ENCODE results near the gene C20orf144.

C20orf144 gene

GRCh38 chr20:33650111-33650752 lies 11.9 kb upstream of the C20orf144 start:
- DNase-seq = no peak

DNA sequence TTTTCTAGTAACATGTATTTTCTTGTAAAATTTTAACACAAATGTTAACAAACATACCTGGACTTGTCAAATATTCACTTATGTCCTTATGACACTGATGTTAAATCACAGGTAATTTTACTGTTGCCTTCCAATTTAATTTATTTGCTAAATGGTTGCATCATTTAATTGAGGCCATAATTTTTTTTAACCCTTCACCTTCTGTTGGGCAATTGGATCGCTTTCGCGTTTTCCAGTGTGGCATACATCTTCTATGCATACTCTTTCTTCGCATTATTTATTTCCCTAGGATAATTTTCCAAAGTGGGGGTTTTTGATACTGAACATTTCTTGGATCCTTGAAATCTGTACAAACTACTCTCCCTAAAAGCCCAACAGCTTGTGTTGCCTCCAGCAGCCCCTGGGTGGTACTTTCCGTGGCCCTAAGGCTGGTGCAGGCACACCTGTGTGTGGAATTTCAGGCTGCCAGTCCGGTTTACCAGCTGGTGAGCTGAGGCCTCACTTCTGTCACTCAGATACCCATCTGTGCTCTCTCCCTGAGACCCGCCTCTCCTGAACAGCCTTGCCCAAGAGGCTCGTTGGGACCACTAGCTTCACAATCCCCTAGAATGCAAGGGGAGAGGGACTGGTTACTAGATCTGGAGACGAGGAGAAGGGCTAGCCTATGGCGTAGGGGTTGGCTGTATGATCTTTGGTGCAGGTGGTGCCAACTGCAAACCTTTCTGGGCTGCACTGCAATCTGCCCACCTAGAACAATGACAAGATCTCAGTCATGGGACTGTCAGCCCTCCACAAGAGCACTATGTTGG lies 11.2 kb upstream of the C20orf144 start:
- DNase-seq = no peak

DNA sequence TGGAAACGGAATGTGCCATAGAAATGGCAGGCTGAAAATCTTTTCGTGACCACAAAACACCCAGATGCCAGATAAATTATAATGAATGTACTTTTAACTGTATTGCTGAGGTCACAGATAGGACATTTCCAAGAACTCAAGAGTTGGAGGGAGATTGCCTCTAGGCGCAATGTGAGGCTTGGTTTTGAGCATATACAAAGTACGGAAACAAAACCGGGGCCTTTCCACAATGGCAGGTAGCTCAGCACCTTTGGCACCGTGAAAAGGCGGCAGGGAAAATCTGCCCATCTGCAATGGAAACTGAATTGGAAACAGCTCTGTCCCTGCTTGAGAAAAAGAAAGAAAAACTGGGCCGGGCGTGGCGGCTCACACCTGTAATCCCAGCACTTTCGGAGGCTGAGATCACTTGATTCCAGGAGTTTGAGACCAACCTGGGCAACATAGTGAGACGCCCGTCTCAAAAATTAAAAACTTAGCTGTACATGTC lies 10.5 kb upstream of the C20orf144 start:
- no peak for DNase-seq

DNA sequence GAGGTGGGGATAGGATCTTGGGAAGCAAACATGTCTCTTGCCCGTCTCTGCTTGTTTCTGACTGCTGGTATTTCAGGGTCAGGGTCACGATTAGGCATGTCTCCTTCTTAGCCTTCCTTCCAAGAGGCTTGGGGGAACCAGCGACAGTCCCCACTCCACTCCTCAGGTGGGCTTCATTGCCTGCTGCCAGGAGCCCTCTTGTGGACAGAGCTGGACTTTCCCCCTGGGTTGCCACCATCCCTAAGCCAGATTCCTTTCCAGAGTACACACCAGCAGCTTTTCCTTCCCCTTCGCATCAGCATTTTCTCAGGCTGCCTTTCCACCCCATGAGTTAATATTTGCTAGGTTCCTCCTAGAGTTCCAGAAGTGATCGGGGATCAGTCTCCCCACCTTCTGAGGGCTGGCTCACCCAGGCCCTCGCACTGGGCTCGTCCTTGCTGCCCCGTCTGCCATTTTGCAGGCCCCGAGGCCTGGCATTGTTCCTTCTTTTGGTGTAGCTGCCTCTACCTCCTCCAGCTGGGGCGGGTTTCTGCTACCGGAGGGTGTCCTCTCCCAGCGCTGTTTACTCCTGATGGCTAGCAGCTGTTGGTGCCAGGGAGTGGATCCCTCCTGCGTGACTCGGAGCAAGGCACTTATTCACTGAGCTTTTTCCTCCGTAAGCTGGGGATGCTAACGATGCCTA lies 8.8 kb upstream of the C20orf144 start:
- DNase-seq = peak in 1 of 2 experiments; percentile 53

DNA sequence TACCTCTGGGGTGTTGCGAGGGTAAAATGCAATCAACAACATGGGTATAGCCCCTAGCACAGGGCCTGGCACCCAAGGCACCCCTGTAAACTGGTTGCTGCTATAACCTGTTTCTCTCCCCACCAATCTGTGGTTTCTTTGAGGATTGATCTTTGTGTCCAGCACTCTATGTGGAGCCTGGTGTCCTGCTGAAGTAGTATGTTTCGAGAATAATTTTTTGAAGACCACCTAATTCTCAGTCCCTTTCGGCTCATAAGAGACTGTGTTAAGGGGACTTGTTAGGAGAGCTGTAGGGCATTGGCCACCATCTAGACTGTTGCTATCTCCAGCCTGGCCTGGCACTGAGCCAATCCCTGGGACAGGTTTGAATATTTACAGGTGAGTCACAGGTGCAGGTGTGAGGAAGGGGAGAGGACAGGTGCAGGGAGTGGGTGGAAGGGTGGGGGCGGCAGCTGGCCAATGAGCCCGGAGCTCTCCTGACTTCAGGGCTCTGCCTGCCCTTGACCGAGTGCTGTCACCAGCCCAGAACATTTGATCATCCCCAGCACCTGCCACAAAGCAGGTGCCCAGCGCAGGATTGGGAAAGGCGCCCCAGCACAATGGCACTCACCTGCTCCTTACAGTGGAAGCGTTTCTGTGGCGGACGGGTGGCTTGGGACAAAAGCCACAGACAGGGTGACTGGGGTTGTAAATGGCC lies 8.1 kb upstream of the C20orf144 start:
- peak; percentile 95 to 97 for DNase-seq

- DNase-seq = peak in 1 of 2 experiments; percentile 48
These were observed 7.4 kb upstream of the C20orf144 start for GRCh38 chr20:33654680-33655161.

GRCh38 chr20:33655164-33655563 lies 7.0 kb upstream of the C20orf144 start:
- no peak for DNase-seq

DNA sequence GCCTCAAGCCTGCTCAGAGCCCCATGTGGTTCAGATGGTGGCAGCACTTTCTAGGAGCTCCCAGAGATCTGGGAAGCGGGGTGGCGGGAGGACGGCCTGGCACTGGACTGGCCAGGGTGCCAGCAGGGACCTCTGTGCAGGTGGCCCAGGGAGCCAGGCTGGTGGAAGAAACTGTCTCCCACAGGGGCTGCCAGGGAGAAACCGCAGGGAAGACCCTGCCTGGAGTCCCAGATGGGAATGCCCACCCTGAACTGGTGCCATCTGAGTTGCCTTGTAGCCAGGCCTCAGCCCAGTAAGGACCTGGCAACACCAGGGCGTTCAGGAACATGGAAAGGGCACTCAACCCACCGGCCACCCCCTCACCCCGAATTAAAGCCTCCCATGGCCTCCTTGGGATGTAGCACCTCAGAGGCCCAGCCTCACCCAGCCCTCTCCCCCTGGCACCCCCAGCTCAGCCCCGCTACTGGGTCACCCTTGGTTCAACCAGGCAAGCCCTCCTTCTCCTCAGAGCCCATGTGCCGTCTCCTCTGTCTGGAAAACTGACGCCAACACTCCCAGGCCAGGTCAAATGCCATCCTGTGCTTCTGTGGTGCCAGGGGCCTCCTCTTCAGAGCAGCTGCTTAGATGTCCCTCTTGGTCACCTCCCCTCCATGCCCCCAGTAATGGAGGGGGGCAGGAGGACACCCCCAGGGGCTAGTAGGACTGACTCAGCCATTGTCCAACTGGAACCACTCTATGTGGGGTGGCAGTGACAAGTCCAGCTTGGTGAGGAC lies 5.9 kb upstream of the C20orf144 start:
- no peak for DNase-seq

DNA sequence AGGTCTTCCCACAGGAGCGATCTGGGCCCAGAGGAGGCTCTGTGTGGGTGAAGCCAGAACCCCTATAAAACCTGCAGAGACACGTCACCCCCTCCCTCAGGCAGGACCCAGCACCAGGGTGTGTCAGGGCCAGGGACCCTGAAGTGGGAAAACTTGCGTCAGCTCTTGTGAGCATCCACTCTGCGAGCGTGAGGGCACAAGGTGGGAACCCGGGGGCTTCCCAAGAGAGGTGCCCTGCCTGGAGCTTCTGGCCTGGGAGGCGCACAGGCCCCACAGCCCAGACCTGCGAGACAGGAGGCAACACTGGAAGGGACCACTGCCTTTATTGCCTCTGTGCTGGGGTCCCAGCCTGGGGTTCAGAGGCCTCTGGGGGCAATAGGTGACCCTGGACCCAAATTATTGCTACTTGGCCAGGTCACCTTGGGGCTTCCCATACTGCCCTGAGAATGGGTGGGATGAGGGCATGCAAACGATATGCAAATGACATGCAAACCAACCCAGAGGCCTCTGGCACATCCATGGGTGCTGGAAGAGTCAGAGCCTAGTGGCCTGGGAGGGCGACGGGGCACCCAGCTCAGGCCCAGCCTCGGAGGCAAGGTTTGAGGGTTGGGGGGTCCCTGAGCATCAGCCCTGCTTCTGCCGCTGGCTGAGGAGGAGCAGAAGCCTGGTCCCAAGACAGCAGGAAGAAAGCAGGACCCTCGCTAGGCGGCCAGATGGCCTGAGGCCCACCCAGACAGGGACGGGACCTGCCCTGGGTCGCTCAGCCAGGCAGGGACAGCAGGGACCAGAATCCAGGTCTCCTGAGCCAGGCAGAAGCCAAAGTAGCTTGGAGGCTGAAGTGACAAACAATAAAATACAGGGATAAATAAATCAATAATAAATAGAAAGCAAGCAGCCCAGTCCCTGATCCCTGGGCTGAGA lies 5.1 kb upstream of the C20orf144 start:
- no peak for DNase-seq

- DNase-seq = no peak
These were observed 4.4 kb upstream of the C20orf144 start for GRCh38 chr20:33657704-33658095.

DNA sequence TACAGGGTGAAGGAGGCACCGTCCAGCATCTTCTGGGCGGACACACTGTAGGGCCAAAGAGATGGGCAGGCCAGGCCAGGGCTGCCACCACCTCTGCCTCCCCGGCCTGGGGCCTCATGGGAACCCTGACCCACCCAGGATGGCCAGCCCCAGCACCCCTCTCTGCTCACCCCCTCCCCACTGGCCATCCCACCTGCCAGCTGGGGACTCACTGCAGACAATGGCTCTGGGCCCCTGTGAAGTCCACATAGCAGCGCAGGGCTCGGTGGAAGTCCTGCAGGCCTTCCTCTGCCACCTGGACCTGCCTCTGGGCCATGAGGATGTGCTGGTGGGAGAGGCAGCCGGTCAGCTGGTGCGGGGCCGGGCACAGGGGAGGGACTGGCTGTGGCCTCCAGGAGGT lies 3.6 kb upstream of the C20orf144 start:
- no peak for DNase-seq

DNA sequence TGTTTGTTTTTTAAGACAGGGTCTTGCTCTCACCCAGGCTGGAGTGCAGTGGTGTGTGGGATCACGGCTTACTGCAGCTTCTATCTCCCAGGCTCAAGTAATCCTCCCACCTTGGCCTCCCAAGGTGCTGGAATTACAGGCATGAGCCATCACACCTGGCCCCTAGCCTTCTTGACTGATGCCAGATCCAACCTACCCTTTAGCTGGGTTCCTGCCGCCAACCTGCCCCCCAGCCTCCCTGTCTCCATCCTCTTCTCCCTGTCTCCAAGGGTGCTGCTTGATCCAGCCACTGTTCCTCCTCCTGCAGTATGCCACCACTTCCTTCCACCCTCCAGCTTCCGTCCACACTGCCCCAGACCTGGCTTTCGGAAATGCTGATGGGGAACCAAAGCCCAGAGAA lies 3.2 kb upstream of the C20orf144 start:
- no peak for DNase-seq

DNA sequence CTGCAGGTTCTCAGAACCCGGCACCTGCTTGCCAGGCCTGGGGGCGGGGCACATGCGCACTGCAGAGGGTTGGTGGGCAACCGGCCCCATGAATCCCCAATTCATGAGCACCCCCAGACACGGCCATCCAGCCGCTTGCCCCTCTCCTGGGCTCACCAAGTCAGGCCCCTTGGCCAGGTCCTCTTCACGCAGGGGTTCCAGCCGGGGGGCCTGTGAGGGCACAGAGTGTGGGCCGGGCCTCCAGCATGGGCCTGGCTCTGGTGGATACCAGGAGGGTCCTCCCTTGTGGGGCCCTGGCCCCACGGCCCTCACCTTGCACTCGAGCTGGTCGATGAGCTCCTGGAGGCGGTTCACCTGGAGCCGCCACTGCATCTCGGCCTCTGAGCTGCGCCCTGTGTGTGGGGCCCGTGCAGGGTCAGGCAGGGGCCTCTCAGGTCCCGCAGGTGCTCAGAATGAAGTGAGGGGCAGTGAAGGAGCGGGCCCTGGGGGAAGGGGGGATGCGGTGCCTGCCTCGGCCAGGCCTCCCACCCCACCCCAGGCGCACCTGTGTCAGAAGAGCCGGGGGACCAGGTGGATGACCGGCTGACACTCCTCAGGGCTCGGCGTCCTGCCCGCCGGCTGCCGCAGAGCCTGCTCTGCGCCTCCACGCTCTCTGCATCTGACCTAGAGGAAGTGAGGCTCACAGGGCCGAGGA lies 2.6 kb upstream of the C20orf144 start:
- no peak for DNase-seq

DNA sequence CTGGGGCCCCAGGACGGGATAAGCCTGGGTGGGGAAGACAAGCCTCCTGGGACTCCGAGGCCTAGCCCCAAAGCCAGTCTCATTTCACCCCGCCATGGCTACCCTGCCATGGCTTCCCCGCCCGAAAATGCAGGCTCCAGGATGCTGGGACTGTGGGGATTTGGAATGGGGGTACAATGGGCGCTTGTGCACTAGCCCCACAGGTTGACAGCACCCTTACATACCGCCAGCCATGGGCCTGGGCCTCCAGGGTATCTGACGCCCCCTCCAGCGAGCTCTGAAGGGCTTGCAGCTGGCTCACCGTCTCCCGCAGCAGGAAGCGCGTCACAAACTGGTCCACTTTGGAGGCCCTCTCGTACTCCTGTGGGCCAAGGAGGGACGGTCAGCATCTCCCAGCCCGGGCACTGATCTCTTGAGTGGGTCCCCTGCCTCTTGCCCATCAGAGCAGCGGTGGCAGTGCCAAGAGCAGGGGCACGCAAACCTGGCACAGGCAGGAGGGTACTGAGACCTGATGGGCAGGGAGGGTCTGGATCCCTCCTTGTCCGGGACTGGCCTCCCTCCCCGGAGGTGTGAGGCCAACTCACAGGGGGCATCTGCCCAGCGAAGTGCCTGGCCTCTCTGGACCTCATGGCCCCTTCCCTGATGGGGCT lies 2.0 kb upstream of the C20orf144 start:
- DNase-seq = no peak

DNA sequence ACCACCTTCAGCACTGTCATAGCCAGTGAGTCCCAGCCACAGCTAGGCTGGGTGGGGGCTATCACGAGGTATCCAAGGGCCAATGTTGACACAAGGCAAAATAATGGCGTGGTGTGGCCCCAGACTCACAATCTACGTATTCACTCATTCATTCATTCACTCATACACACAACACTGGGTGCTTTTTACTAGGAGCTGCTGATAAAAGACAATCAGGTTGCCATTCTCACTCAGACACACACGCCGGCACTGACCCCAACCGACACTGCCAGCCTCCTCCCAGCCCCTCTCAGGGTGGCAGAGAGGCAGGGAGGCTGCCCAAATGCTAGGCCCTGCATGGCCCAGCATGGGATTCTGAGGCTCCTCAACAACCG lies 1.5 kb upstream of the C20orf144 start:
- no peak for DNase-seq

GRCh38 chr20:33663161-33664084 lies 1.3 kb downstream of the C20orf144 start:
- DNase-seq = peak; percentile 39 to 77

DNA sequence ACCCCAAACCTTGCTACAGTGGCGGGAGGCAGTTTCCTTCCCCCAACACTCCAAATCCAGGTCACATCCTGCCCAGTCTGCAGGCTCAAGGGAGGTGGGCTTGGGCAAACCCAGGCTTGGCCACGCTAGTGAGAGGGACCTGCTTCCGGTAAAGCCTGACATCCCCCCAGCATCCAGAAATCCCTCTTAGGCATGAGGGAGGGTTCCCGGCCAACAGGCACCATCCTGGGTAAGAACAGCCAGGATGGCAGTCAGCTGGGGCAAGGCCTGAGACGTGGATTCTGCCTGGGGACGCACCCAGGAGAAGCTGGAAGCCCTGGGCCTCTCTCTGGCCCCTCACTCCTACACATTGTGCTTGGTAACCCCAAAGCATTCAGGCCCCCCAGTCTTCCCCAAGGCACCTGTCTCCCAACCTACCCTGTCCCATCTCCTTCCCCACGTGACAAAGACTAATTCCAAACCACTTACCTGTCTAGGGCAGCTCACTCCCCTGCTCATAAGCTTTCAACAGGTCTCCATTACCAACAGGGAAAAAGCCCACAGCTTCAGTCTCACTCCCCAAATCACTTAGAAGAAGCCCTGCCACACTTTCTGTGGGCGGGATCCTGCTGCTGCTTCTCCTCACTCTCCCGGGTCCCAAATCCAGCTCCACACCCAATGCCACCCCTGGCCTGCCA lies 2.1 kb downstream of the C20orf144 start:
- no peak for DNase-seq

- DNase-seq = no peak
These were observed 2.6 kb downstream of the C20orf144 start for GRCh38 chr20:33664762-33665144.
